Measurements from ENCODE around the gene AMMECR1L.
"Not testable (repeated sequence)": the region's sequence is repeated elsewhere in the genome, so short reads cannot be mapped to it uniquely, and the experiment has no call there.

AMMECR1L gene

GRCh38 chr2:127841466-127842178, 44.1 kb downstream of the AMMECR1L start:
- DNase-seq (ENCODE audit: low read depth, low spot score), result no peak

- no peak for DNase-seq (ENCODE audit: low read depth, low spot score)
These were observed 44.9 kb downstream of the AMMECR1L start for GRCh38 chr2:127840893-127841292.

GRCh38 chr2:127834951-127835350, 50.8 kb downstream of the AMMECR1L start:
- no peak for DNase-seq (ENCODE audit: low read depth, low spot score)

- DNase-seq (ENCODE audit: low read depth, low spot score), result peak; percentile 21
These were observed 55.9 kb downstream of the AMMECR1L start for GRCh38 chr2:127829845-127830246.

DNA sequence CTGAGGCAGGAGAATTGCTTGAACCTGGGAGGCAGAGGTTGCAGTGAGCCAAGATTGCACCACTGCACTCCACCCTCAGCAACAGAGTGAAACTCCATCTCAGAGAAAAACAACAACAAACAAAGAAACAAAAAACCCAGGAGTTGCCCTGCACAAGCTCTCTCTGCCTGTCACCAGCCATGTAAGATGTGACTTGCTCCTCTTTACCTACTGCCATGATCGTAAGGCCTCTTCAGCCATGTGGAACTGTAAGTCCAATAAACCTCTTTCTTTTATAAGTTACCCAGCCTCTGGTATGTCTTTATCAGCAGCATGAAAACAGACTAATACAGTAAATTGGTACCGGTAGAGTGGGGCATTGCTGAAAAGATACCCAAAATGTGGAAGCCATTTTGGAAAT, 59.0 kb downstream of the AMMECR1L start:
- DNase-seq (ENCODE audit: low read depth, low spot score), result not testable (repeated sequence)

GRCh38 chr2:127826047-127826446, 59.7 kb downstream of the AMMECR1L start:
- no peak for DNase-seq (ENCODE audit: low read depth, low spot score)

GRCh38 chr2:127820080-127820668, 65.6 kb downstream of the AMMECR1L start:
- no peak for DNase-seq (ENCODE audit: low read depth, low spot score)

- DNase-seq (ENCODE audit: low read depth, low spot score), result no peak
These were observed 66.8 kb downstream of the AMMECR1L start for GRCh38 chr2:127818794-127819425.

DNA sequence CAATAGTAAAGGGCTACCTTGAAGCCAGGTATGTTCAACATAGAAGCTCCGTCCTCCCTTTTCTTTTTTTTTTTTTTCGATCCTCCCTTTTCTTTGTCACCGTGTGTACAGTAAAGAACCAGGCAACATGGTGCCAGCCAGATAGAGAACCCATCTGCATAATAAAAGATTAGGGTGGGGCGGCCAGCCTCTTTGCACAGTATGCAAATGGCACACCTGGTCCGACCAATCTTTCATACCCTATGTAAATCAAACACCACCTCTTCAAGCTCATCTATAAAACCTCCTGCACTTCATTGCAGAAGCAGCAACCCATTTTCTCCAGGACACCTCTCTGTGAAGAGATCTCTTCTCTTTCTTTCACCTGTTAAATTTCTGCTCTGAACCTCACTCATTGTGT, 67.5 kb downstream of the AMMECR1L start:
- DNase-seq (ENCODE audit: low read depth, low spot score), result no peak

DNA sequence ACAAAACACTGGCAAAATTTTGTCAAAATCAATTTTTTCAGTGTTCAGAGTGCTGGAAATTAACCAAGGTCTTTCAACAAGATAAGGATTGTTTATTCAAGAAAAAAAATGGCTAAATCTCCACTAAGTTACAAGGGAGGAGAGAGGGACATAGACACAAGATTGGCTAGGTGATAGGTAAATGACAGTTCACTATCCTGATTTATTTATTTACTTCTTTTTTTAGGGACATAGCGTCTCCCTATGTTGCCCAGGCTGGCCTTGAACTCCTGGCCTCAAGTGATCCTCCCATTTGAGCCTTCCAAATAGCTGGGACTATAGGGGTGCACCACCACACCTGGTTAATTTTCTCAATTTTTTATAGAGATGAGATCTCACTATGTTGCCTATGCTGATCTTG, 71.1 kb downstream of the AMMECR1L start:
- no peak for DNase-seq (ENCODE audit: low read depth, low spot score)

GRCh38 chr2:127812441-127812840, 73.3 kb downstream of the AMMECR1L start:
- DNase-seq (ENCODE audit: low read depth, low spot score), result not testable (repeated sequence)
